Upper lobe of right lung (tissue), 1 donor: Measurements from ENCODE around the gene NGFR. TPM values are rescaled to one million over a fixed set of nuclear protein-coding genes. Genes with fewer than 3 reads are reported as not detected.

Experiments used
- ATAC-seq: fragments of 200-7000 bp; cut with Tn5 transposase; one replicate; pipeline ENCODE4 v1.9.1; 2020; ENCODE audit warnings: mild to moderate bottlenecking, moderate library complexity
- DNase-seq: peaks from one replicate; pipeline ENCODE4 v3.0.0-alpha.2; 2020
- H3K27ac ChIP-seq: fragments of 200-600 bp; one replicate; pipeline ENCODE4 v1.8.0; 2022
- H3K27me3 ChIP-seq: fragments of 200-600 bp; one replicate; pipeline ENCODE4 v1.8.0; 2022; ENCODE audit warnings: mild to moderate bottlenecking
- H3K36me3 ChIP-seq: fragments of 200-600 bp; one replicate; pipeline ENCODE4 v1.8.0; 2022
- H3K4me1 ChIP-seq: fragments of 200-600 bp; one replicate; pipeline ENCODE4 v1.8.0; 2022
- H3K4me3 ChIP-seq: fragments of 200-600 bp; one replicate; pipeline ENCODE4 v1.8.0; 2022; ENCODE audit warnings: mild to moderate bottlenecking
- H3K9me3 ChIP-seq: fragments of 200-600 bp; one replicate; pipeline ENCODE4 v1.8.0; 2022
- intact Hi-C: fragments of 100-400 bp; cut with DNase I; formaldehyde crosslinking; loops from one replicate; pipeline ENCODE4 v1.11.0; 2022
- total RNA-seq: library from RNA; stranded (reverse); fragmentation: NEBNext Ultra II Directional; extraction: Animal tissue kit (Norgen Biotek cat#: 25700); gene quantifications from one replicate; pipeline ENCODE4 v1.2.1, GENCODE V29; 2021
- TF ChIP-seq, protein P1 (sequence below): fragments of 200-600 bp; IDR thresholded peaks from one replicate; pipeline ENCODE4 v1.8.0; 2022; ENCODE audit warnings: antibody characterized with exemption
- donor health status: DM: no; HTN: yes; CAD: no; lungs with severe emphysema.

Gene NGFR
- total RNA-seq, 1 donor from 2014 or later, result 0.78 TPM

GRCh38 chr17:49487183-49487582 is 7.9 kb upstream of the NGFR start:
- TF ChIP-seq, protein P1, sequence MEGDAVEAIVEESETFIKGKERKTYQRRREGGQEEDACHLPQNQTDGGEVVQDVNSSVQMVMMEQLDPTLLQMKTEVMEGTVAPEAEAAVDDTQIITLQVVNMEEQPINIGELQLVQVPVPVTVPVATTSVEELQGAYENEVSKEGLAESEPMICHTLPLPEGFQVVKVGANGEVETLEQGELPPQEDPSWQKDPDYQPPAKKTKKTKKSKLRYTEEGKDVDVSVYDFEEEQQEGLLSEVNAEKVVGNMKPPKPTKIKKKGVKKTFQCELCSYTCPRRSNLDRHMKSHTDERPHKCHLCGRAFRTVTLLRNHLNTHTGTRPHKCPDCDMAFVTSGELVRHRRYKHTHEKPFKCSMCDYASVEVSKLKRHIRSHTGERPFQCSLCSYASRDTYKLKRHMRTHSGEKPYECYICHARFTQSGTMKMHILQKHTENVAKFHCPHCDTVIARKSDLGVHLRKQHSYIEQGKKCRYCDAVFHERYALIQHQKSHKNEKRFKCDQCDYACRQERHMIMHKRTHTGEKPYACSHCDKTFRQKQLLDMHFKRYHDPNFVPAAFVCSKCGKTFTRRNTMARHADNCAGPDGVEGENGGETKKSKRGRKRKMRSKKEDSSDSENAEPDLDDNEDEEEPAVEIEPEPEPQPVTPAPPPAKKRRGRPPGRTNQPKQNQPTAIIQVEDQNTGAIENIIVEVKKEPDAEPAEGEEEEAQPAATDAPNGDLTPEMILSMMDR, result no peak
- Histone ChIP-seq H3K27ac (no peak overlapping the region), H3K4me1 (no peaks in the 10 kb centered on the region), H3K4me3 (no peak overlapping the region), H3K36me3 (no peaks in the 10 kb centered on the region), H3K27me3 (peaks cover 35% of the 10 kb centered on the region), H3K9me3 (no peaks in the 10 kb centered on the region)
- intact Hi-C loops, result no loop called here
- DNase-seq (no peak), ATAC-seq (no peak)

DNA sequence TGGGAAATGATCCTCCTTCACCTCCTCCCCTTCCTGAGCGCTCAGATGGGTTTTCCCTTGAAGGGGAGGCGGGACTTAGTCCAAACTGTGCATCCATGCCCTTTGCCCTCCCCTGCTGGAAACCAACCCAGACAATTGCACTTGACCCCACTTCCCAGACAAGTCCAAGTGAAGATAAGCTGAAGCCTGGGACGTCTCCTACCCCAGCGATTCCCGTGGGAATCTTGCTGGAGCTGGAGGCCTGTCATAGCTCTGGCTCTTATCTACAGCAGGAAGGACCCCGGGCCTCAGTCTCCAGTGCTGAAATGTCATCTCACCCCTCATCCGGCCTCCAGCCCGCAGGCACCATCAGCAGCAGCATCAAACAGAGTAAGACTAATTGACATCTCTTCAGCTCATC is 6.5 kb upstream of the NGFR start:
- H3K9me3 ChIP-seq, result no peaks in the 10 kb centered on the region
- no peaks in the 10 kb centered on the region for H3K36me3 ChIP-seq
- H3K27me3 ChIP-seq, result peaks cover 35% of the 10 kb centered on the region
- ATAC-seq, result no peak
- intact Hi-C loops, result no loop called here
- H3K4me3 ChIP-seq, result no peak overlapping the region
- DNase-seq, result no peak
- no peaks in the 10 kb centered on the region for H3K4me1 ChIP-seq
- TF ChIP-seq, protein P1, result no peak
- H3K27ac ChIP-seq, result no peak overlapping the region

DNA sequence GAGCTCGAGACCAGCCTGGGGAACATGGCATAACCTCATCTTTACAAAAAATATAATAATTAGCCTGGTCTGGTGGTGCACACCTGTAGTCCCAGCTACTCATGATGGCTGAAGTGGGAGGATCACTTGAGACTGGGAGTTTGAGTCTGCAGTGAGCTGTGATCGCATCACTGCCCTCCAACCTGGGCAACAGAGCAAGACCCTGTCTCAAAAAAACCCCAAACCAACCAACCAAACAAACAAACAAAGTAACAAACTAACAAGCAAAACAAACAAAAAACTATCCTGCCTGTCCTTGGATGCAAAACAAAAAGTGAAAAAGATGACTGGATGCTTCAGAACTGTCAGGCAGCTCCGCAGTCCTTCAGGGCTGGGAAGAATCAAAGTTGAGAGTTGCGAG is 5.7 kb upstream of the NGFR start:
- no peaks in the 10 kb centered on the region for H3K4me1 ChIP-seq

DNA sequence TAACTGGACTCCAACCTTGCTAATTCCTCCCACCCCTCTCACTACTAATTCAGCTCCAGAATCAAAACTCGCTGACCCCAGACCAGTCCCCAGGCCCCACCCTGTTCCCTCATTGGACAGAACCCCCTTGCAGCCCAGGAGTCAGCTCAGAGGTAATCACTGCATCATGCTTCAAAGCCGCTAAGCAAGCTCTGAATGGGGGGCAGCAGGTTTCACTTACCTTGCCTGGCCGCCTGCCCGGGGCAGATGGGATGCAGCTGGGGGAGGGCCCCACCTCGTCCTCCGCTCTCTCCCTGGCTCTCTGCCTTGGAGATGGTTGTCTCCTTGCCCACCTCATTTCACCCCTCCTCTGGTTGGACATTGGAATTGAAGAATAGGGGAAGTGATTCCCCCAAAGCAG is 4.8 kb upstream of the NGFR start:
- H3K9me3 ChIP-seq, result no peaks in the 10 kb centered on the region
- intact Hi-C loops, result loop anchor here (10.0 kb wide), 1 partner anchor 55 kb away; no protein-coding TSS in a partner anchor
- TF ChIP-seq, protein P1, result no peak
- no peak for DNase-seq
- H3K4me3 ChIP-seq, result no peak overlapping the region
- no peaks in the 10 kb centered on the region for H3K36me3 ChIP-seq
- no peak for ATAC-seq
- no peak overlapping the region for H3K27ac ChIP-seq
- peaks cover 22% of the 10 kb centered on the region for H3K27me3 ChIP-seq
- H3K4me1 ChIP-seq, result peaks cover 1% of the 10 kb centered on the region

More for the DNA sequence above, 5.7 kb upstream of the NGFR start:
- TF ChIP-seq, protein P1, result no peak
- Histone ChIP-seq H3K27ac (no peak overlapping the region), H3K27me3 (peaks cover 29% of the 10 kb centered on the region), H3K4me3 (no peak overlapping the region), H3K36me3 (no peaks in the 10 kb centered on the region), H3K9me3 (no peaks in the 10 kb centered on the region)
- DNase-seq (no peak), ATAC-seq (no peak)
- intact Hi-C loops, result no loop called here

- Histone ChIP-seq H3K4me3 (no peak overlapping the region), H3K27ac (no peak overlapping the region), H3K36me3 (no peaks in the 10 kb centered on the region), H3K9me3 (no peaks in the 10 kb centered on the region), H3K27me3 (peaks cover 22% of the 10 kb centered on the region), H3K4me1 (peaks cover 11% of the 10 kb centered on the region)
- DNase-seq (no peak), ATAC-seq (no peak)
- TF ChIP-seq, protein P1, result no peak
- intact Hi-C loops, result loop anchor here (10.0 kb wide), 1 partner anchor 54 kb away; no protein-coding TSS in a partner anchor
These were observed 3.8 kb upstream of the NGFR start for GRCh38 chr17:49491192-49491769.
